Panc1 (cell line): ENCODE results near the gene PRDX2. TPM values are rescaled to one million over a fixed set of nuclear protein-coding genes. Genes with fewer than 3 reads are reported as not detected.

Source experiments
- microRNA-seq: library from miRNA; unstranded; fragments of <30 nt; microRNA quantifications from one replicate; pipeline ENCODE4 v1.1.0, GENCODE V29; 2020; ENCODE audit not compliant: unreplicated experiment
- total RNA-seq: library from RNA; stranded (reverse); gene quantifications from one replicate; pipeline ENCODE4 v1.2.1, GENCODE V29; 2021; ENCODE audit not compliant: unreplicated experiment

The PRDX2 gene
- total RNA-seq, 1 experiment from 2014 or later: 61.0 TPM

Small RNA genes lying within 50 kb of the gene (microRNA-seq; reads per million reads assigned to microRNA genes)
- not detected for gene MIR5684

Other genes starting within 250 kb of the PRDX2 start
- gene ZNF490, start 191.0 kb downstream of the PRDX2 start, total RNA-seq: 7.0 TPM
- gene ZNF791, start 190.9 kb downstream of the PRDX2 start, total RNA-seq: 19.0 TPM
- 43.0 TPM for gene MAN2B1, start 135.1 kb downstream of the PRDX2 start, total RNA-seq
- 10.8 TPM for gene WDR83, start 135.0 kb downstream of the PRDX2 start, total RNA-seq
- gene DHPS, start 119.9 kb downstream of the PRDX2 start, total RNA-seq: 76.9 TPM
- not detected for gene GNG14, start 113.8 kb downstream of the PRDX2 start, total RNA-seq
- gene FBXW9, start 105.2 kb downstream of the PRDX2 start, total RNA-seq: 12.4 TPM
- gene TNPO2, start 77.9 kb downstream of the PRDX2 start, total RNA-seq: 83.3 TPM
- gene TRIR, start 67.1 kb downstream of the PRDX2 start, total RNA-seq: 143 TPM
- 69.9 TPM for gene GET3, start 64.3 kb downstream of the PRDX2 start, total RNA-seq
- not detected for gene BEST2, start 50.0 kb downstream of the PRDX2 start, total RNA-seq
- gene HOOK2, start 26.2 kb downstream of the PRDX2 start, total RNA-seq: 14.3 TPM
- 49.7 TPM for gene JUNB, start 10.3 kb downstream of the PRDX2 start, total RNA-seq
- 24.8 TPM for gene THSD8, start 269 bp upstream of the PRDX2 start, total RNA-seq
- gene RNASEH2A, start 4.8 kb upstream of the PRDX2 start, total RNA-seq: 44.9 TPM
- 2.4 TPM for gene RTBDN, start 32.8 kb upstream of the PRDX2 start, total RNA-seq
- 3.1 TPM for gene MAST1, start 36.7 kb upstream of the PRDX2 start, total RNA-seq
- gene DNASE2, start 79.6 kb upstream of the PRDX2 start, total RNA-seq: 78.9 TPM
- gene KLF1, start 85.4 kb upstream of the PRDX2 start, total RNA-seq: 0.10 TPM
- 15.6 TPM for gene GCDH, start 89.4 kb upstream of the PRDX2 start, total RNA-seq
- 1.6 TPM for gene SYCE2, start 117.5 kb upstream of the PRDX2 start, total RNA-seq
- gene FARSA, start 131.9 kb upstream of the PRDX2 start, total RNA-seq: 80.3 TPM
- 1,060 TPM for gene CALR, start 136.8 kb upstream of the PRDX2 start, total RNA-seq
- gene RAD23A, start 144.1 kb upstream of the PRDX2 start, total RNA-seq: 111 TPM
- 36.7 TPM for gene GADD45GIP1, start 155.4 kb upstream of the PRDX2 start, total RNA-seq
- 0.54 TPM for gene DAND5, start 167.8 kb upstream of the PRDX2 start, total RNA-seq
- 144 TPM for gene NFIX, start 193.7 kb upstream of the PRDX2 start, total RNA-seq